Amniotic epithelial cell (primary cell): ENCODE data around the gene PLA2G12B.
"Not testable (repeated sequence)": the region's sequence is repeated elsewhere in the genome, so short reads cannot be mapped to it uniquely, and the experiment has no call there.

ENCODE experiments used
- DNase-seq: peaks from one replicate; pipeline ENCODE4 v3.0.0-alpha.2; 2010; ENCODE audit warnings: low read depth

The PLA2G12B gene

GRCh38 chr10:72935361-72935760 lies 19.2 kb downstream of the PLA2G12B start:
- DNase-seq = peak; percentile 10

- DNase-seq = peak; percentile 12
These were observed 22.2 kb downstream of the PLA2G12B start for GRCh38 chr10:72932259-72933015.

GRCh38 chr10:72930276-72930675 lies 24.3 kb downstream of the PLA2G12B start:
- DNase-seq = no peak

- no peak for DNase-seq
These were observed 25.8 kb downstream of the PLA2G12B start for GRCh38 chr10:72928798-72929197.

- DNase-seq = no peak
These were observed 27.1 kb downstream of the PLA2G12B start for GRCh38 chr10:72927485-72927884.

- DNase-seq = no peak
These were observed 28.6 kb downstream of the PLA2G12B start for GRCh38 chr10:72925951-72926465.

- DNase-seq = no peak
These were observed 30.3 kb downstream of the PLA2G12B start for GRCh38 chr10:72924351-72924750.

- peak; percentile 21 for DNase-seq
These were observed 33.4 kb downstream of the PLA2G12B start for GRCh38 chr10:72921147-72921683.

GRCh38 chr10:72918352-72918751 lies 36.3 kb downstream of the PLA2G12B start:
- no peak for DNase-seq

- DNase-seq = not testable (repeated sequence)
These were observed 36.7 kb downstream of the PLA2G12B start for GRCh38 chr10:72917803-72918332.

- DNase-seq = not testable (repeated sequence)
These were observed 37.4 kb downstream of the PLA2G12B start for GRCh38 chr10:72917201-72917600.

GRCh38 chr10:72913287-72913686 lies 41.3 kb downstream of the PLA2G12B start:
- no peak for DNase-seq

- no peak for DNase-seq
These were observed 41.9 kb downstream of the PLA2G12B start for GRCh38 chr10:72912736-72913135.

- DNase-seq = no peak
These were observed 42.8 kb downstream of the PLA2G12B start for GRCh38 chr10:72911758-72912157.

- no peak for DNase-seq
These were observed 43.9 kb downstream of the PLA2G12B start for GRCh38 chr10:72910705-72911104.

GRCh38 chr10:72906446-72906845 lies 48.2 kb downstream of the PLA2G12B start:
- peak; percentile 25 for DNase-seq

- no peak for DNase-seq
These were observed 49.8 kb downstream of the PLA2G12B start for GRCh38 chr10:72904806-72905205.

GRCh38 chr10:72903941-72904446 lies 50.6 kb downstream of the PLA2G12B start:
- not testable (repeated sequence) for DNase-seq

GRCh38 chr10:72899545-72899944 lies 55.1 kb downstream of the PLA2G12B start:
- no peak for DNase-seq

- DNase-seq = no peak
These were observed 56.0 kb downstream of the PLA2G12B start for GRCh38 chr10:72898616-72899015.

- no peak for DNase-seq
These were observed 59.3 kb downstream of the PLA2G12B start for GRCh38 chr10:72895236-72895850.

- peak; percentile 21 for DNase-seq
These were observed 61.3 kb downstream of the PLA2G12B start, which contains the start of gene OIT3 for GRCh38 chr10:72893136-72893798. TSS of gene OIT3 (plus strand) at chr10:72893739. CDS start at chr10:72893799, 60 bp downstream.
